PFSK-1 (cell line): Measurements from ENCODE around the gene SLC6A19.

Experiments
- FOXP2 ChIP-seq: optimal IDR thresholded peaks from 2 replicates; pipeline ENCODE3; 2011; ENCODE audit warnings: borderline replicate concordance, control low read depth, inconsistent platforms; ENCODE audit not compliant: insufficient read depth; ENCODE audit errors: extremely low read length, extremely low read depth
- POLR2AphosphoS5 ChIP-seq: IDR thresholded peaks from 2 replicates; pipeline ENCODE4 v1.6.1; 2012; ENCODE audit warnings: low read depth, mild to moderate bottlenecking, control low read depth, low read length, moderate library complexity
- SIN3A ChIP-seq: IDR thresholded peaks from 2 replicates; pipeline ENCODE4 v1.6.1; 2012; ENCODE audit warnings: mild to moderate bottlenecking, low read length, moderate library complexity, borderline replicate concordance; ENCODE audit not compliant: insufficient read depth
- TAF1 ChIP-seq: IDR thresholded peaks from 2 replicates; pipeline ENCODE4 v1.6.1; 2012; ENCODE audit warnings: low read length, control low read depth, borderline replicate concordance; ENCODE audit not compliant: insufficient read depth
- TF ChIP-seq, protein P1 (sequence below), 2 experiments: IDR thresholded peaks; 2 replicates each; pipeline versions ENCODE4 v1.6.1 to v1.8.0; 2011 to 2012; ENCODE audit warnings: low read depth in 2 of 2, low read length in 2 of 2, control low read depth in 1 of 2, inconsistent platforms in 1 of 2, mild to moderate bottlenecking in 1 of 2, moderate library complexity in 1 of 2; ENCODE audit not compliant: insufficient read depth in 1 of 2

Gene SLC6A19

DNA sequence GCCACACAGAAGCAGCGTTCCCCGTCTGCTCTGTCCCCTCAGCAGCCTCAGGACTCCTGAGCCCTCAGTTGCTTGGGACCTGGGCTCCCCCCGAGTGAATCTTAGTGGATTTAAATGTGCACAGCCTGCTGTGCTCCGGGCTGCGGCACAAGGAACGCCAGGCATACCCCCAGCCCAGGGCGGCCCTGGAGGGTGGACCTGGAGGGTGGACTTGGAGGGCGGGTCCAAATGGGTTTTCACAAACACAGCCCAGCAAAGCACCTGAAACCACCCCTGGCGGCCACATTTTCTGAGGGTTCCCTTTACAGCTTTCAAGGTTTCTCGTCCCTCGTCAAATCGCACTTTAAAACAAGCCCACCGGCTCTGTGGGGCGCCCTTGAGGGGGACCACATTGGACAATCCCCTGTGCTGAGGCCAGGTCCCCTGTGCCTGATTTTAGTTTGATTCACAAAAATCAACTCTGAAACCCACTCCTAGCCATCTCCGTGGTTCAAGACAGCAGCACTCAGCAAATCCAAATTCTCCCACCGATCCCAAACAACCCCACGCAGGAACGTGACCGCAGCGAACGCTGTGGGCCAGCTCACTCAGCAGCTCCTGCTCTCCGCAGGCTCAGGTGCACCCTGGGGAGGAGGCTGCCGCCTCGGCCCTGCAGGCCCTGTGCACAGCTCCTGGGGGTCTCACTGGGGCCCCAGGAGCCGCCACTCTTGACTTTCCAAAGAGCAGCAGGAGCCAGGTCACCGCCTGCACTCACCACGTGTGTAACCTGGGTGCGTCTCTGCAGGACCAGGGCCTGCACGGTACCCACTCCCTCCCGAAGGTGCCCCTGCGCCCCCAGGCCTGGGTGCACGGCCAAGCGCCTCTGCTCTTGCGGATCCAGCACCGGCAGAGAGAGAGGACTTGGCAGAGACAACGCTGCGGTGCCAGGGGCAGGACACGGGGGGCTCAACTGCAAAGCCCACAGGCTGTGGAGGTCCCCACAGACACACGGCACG, 64.4 kb downstream of the SLC6A19 start:
- TF ChIP-seq FOXP2 (no peak), TAF1 (no peak), SIN3A (no peak), POLR2AphosphoS5 (no peak)
- TF ChIP-seq, protein P1, sequence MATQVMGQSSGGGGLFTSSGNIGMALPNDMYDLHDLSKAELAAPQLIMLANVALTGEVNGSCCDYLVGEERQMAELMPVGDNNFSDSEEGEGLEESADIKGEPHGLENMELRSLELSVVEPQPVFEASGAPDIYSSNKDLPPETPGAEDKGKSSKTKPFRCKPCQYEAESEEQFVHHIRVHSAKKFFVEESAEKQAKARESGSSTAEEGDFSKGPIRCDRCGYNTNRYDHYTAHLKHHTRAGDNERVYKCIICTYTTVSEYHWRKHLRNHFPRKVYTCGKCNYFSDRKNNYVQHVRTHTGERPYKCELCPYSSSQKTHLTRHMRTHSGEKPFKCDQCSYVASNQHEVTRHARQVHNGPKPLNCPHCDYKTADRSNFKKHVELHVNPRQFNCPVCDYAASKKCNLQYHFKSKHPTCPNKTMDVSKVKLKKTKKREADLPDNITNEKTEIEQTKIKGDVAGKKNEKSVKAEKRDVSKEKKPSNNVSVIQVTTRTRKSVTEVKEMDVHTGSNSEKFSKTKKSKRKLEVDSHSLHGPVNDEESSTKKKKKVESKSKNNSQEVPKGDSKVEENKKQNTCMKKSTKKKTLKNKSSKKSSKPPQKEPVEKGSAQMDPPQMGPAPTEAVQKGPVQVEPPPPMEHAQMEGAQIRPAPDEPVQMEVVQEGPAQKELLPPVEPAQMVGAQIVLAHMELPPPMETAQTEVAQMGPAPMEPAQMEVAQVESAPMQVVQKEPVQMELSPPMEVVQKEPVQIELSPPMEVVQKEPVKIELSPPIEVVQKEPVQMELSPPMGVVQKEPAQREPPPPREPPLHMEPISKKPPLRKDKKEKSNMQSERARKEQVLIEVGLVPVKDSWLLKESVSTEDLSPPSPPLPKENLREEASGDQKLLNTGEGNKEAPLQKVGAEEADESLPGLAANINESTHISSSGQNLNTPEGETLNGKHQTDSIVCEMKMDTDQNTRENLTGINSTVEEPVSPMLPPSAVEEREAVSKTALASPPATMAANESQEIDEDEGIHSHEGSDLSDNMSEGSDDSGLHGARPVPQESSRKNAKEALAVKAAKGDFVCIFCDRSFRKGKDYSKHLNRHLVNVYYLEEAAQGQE (IDR thresholded peaks at IDR 0.05; ENCODE audit: insufficient read depth in 1 of 2, low read depth in 2 of 2, low read length in 2 of 2), result no peak

DNA sequence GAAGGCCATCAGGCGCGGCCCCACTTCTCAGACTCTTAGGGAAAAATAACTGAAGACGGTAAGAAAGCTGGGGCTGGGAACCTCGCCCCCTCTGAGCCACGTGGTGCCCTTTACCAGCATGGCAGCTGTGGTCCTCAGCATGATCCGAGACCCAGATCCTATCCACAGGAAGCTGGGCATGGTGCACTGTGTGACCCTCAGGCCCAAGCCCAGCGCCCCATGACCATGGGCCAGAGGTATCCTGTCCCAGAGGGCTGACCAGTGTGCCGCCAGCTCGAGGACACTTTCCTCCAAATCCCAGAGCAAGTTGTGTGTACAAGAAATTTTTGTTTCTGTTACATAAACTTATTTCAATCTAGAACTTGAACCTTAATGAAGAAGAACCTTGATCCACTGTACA, 65.4 kb downstream of the SLC6A19 start:
- TF ChIP-seq FOXP2 (no peak), POLR2AphosphoS5 (no peak), SIN3A (no peak), TAF1 (no peak)
- TF ChIP-seq, protein P1 (IDR thresholded peaks at IDR 0.05; ENCODE audit: insufficient read depth in 1 of 2, low read depth in 2 of 2, low read length in 2 of 2), result no peak

DNA sequence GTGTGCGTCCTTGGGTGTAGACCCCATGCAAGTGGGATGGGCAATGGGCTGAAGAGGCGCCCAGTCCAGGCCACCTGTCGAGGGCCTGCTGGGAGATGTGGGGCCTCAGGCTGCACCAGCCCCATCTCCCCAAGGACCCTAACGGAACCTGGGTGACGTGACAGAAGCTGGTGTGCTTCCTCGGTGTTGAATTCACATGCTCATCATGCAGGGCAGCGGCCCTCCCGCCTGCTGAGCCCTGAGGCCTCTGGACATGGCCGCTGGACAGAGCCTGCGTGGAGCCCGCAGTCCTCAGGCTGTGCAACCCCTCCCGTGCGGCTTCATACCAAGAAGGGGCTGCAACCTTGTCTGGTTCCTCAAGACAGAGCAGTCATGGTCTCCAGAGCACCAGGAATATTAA, 66.7 kb downstream of the SLC6A19 start:
- TF ChIP-seq, protein P1 (IDR thresholded peaks at IDR 0.05; ENCODE audit: insufficient read depth in 1 of 2, low read depth in 2 of 2, low read length in 2 of 2), result no peak
- no peak for TF ChIP-seq SIN3A
- TF ChIP-seq FOXP2, result no peak
- no peak for TF ChIP-seq TAF1
- no peak for TF ChIP-seq POLR2AphosphoS5

DNA sequence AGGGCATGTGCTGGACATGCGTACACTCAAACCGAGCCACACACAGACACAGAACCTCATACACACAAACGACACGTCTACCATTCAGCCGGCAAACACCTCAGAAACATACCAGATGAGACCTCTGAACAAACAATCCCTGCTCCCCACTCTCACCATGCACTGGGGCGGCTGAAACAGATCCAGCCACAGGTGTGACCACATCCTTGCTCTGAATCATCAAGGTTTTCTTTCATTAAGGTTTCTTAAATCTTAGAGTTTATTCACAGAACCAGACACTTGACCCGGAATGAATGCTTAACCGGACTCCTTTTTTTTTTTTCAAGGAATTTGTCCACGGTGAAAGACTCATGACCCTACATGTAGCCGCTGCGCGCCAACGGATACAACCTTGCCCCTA, 67.3 kb downstream of the SLC6A19 start:
- TF ChIP-seq POLR2AphosphoS5, result no peak
- no peak for TF ChIP-seq TAF1
- no peak for TF ChIP-seq FOXP2
- TF ChIP-seq, protein P1 (IDR thresholded peaks at IDR 0.05; ENCODE audit: insufficient read depth in 1 of 2, low read depth in 2 of 2, low read length in 2 of 2), result no peak
- TF ChIP-seq SIN3A, result no peak
